ENCODE data around the gene HAVCR2. TPM values are rescaled to one million over a fixed set of nuclear protein-coding genes. Genes with fewer than 3 reads are reported as not detected.

The HAVCR2 gene
- total and polyA plus RNA-seq, 2 of the 13 experiments (the other 11 are each of a cell fraction or from before 2014, with no cell fraction given): 0.07 to 0.16 TPM

DNA sequence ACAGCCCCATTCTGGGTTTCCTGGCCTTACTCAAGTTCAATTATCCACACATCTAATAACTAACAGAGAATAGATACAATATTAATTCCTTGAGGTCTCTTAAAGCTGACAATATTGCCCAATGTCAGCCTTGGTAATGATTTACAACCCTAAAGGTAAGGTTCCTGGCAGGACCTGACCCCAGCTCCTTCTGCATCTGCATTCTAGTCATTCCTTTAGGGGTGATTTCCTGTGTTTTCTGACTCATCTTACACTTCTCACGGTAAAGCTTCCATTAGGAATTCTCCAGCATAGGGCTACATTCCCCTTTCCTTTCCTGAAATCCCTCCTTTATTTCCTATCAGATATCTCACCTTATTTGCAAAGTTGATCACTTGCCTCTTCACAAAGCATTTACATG lies 59.2 kb downstream of the HAVCR2 start (continued):
- TF ChIP-seq, protein P1, sequence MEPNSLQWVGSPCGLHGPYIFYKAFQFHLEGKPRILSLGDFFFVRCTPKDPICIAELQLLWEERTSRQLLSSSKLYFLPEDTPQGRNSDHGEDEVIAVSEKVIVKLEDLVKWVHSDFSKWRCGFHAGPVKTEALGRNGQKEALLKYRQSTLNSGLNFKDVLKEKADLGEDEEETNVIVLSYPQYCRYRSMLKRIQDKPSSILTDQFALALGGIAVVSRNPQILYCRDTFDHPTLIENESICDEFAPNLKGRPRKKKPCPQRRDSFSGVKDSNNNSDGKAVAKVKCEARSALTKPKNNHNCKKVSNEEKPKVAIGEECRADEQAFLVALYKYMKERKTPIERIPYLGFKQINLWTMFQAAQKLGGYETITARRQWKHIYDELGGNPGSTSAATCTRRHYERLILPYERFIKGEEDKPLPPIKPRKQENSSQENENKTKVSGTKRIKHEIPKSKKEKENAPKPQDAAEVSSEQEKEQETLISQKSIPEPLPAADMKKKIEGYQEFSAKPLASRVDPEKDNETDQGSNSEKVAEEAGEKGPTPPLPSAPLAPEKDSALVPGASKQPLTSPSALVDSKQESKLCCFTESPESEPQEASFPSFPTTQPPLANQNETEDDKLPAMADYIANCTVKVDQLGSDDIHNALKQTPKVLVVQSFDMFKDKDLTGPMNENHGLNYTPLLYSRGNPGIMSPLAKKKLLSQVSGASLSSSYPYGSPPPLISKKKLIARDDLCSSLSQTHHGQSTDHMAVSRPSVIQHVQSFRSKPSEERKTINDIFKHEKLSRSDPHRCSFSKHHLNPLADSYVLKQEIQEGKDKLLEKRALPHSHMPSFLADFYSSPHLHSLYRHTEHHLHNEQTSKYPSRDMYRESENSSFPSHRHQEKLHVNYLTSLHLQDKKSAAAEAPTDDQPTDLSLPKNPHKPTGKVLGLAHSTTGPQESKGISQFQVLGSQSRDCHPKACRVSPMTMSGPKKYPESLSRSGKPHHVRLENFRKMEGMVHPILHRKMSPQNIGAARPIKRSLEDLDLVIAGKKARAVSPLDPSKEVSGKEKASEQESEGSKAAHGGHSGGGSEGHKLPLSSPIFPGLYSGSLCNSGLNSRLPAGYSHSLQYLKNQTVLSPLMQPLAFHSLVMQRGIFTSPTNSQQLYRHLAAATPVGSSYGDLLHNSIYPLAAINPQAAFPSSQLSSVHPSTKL (CRISPR knock-in tag; IDR thresholded peaks at IDR 0.05): peak; percentile 84
- TF ChIP-seq ZSCAN5A (CRISPR knock-in tag; IDR thresholded peaks at IDR 0.05; ENCODE audit: borderline replicate concordance) (no peak), ZNF432 (CRISPR knock-in tag; IDR thresholded peaks at IDR 0.05; ENCODE audit: borderline replicate concordance) (no peak), TP53 (CRISPR knock-in tag; conservative IDR thresholded peaks at IDR 0.05) (no peak), TEAD3 (CRISPR knock-in tag; optimal IDR thresholded peaks at IDR 0.05; ENCODE audit: borderline replicate concordance) (peak; percentile 96), FOSL2 (CRISPR knock-in tag; IDR thresholded peaks at IDR 0.05) (peak; percentile 82), FOXA3 (CRISPR knock-in tag; IDR thresholded peaks at IDR 0.05) (0 out of 2 replicates have a peak, but pooled peaks have one; percentile 12), CEBPB (IDR thresholded peaks at IDR 0.05; ENCODE audit: borderline replicate concordance, low read depth, low read length) (peak; percentile 75; the same call in 1 of the 2 replicates), HNF1B (CRISPR knock-in tag; IDR thresholded peaks at IDR 0.05) (peak; percentile 40; the same call in 1 of the 2 replicates)
- TF ChIP-seq, protein P2, sequence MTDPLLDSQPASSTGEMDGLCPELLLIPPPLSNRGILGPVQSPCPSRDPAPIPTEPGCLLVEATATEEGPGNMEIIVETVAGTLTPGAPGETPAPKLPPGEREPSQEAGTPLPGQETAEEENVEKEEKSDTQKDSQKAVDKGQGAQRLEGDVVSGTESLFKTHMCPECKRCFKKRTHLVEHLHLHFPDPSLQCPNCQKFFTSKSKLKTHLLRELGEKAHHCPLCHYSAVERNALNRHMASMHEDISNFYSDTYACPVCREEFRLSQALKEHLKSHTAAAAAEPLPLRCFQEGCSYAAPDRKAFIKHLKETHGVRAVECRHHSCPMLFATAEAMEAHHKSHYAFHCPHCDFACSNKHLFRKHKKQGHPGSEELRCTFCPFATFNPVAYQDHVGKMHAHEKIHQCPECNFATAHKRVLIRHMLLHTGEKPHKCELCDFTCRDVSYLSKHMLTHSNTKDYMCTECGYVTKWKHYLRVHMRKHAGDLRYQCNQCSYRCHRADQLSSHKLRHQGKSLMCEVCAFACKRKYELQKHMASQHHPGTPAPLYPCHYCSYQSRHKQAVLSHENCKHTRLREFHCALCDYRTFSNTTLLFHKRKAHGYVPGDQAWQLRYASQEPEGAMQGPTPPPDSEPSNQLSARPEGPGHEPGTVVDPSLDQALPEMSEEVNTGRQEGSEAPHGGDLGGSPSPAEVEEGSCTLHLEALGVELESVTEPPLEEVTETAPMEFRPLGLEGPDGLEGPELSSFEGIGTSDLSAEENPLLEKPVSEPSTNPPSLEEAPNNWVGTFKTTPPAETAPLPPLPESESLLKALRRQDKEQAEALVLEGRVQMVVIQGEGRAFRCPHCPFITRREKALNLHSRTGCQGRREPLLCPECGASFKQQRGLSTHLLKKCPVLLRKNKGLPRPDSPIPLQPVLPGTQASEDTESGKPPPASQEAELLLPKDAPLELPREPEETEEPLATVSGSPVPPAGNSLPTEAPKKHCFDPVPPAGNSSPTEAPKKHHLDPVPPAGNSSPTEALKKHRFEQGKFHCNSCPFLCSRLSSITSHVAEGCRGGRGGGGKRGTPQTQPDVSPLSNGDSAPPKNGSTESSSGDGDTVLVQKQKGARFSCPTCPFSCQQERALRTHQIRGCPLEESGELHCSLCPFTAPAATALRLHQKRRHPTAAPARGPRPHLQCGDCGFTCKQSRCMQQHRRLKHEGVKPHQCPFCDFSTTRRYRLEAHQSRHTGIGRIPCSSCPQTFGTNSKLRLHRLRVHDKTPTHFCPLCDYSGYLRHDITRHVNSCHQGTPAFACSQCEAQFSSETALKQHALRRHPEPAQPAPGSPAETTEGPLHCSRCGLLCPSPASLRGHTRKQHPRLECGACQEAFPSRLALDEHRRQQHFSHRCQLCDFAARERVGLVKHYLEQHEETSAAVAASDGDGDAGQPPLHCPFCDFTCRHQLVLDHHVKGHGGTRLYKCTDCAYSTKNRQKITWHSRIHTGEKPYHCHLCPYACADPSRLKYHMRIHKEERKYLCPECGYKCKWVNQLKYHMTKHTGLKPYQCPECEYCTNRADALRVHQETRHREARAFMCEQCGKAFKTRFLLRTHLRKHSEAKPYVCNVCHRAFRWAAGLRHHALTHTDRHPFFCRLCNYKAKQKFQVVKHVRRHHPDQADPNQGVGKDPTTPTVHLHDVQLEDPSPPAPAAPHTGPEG (CRISPR knock-in tag; IDR thresholded peaks at IDR 0.05): no peak
- TF ChIP-seq, protein P3, sequence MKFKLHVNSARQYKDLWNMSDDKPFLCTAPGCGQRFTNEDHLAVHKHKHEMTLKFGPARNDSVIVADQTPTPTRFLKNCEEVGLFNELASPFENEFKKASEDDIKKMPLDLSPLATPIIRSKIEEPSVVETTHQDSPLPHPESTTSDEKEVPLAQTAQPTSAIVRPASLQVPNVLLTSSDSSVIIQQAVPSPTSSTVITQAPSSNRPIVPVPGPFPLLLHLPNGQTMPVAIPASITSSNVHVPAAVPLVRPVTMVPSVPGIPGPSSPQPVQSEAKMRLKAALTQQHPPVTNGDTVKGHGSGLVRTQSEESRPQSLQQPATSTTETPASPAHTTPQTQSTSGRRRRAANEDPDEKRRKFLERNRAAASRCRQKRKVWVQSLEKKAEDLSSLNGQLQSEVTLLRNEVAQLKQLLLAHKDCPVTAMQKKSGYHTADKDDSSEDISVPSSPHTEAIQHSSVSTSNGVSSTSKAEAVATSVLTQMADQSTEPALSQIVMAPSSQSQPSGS (CRISPR knock-in tag; IDR thresholded peaks at IDR 0.05): no peak

Measured in HepG2 (cell line).